GM19455 (cell line): Measurements from ENCODE around the gene LRP1B.
"Not testable (repeated sequence)": the region's sequence is repeated elsewhere in the genome, so short reads cannot be mapped to it uniquely, and the experiment has no call there.

Experiments
- ATAC-seq: cut with Tn5 transposase; IDR thresholded peaks from one replicate; pipeline ENCODE4 v1.9.1; 2021; ENCODE audit not compliant: unreplicated experiment

The LRP1B gene

GRCh38 chr2:140316345-140316744 is 1814.5 kb downstream of the LRP1B start:
- no peak for ATAC-seq

GRCh38 chr2:140311905-140312304 is 1818.9 kb downstream of the LRP1B start:
- no peak for ATAC-seq

- ATAC-seq, result no peak
Measured at GRCh38 chr2:140308706-140309105, 1822.1 kb downstream of the LRP1B start.

- ATAC-seq, result no peak
Measured at GRCh38 chr2:140307532-140307931, 1823.3 kb downstream of the LRP1B start.

- no peak for ATAC-seq
Measured at GRCh38 chr2:140295767-140296166, 1835.0 kb downstream of the LRP1B start.

- ATAC-seq, result no peak
Measured at GRCh38 chr2:140288726-140289125, 1842.1 kb downstream of the LRP1B start.

GRCh38 chr2:140288213-140288612 is 1842.6 kb downstream of the LRP1B start:
- ATAC-seq, result no peak

GRCh38 chr2:140286377-140286776 is 1844.4 kb downstream of the LRP1B start:
- no peak for ATAC-seq

GRCh38 chr2:140277344-140277743 is 1853.5 kb downstream of the LRP1B start:
- ATAC-seq, result not testable (repeated sequence)

- no peak for ATAC-seq
Measured at GRCh38 chr2:140276661-140277060, 1854.2 kb downstream of the LRP1B start.

GRCh38 chr2:140275427-140275826 is 1855.4 kb downstream of the LRP1B start:
- no peak for ATAC-seq

GRCh38 chr2:140274891-140275290 is 1855.9 kb downstream of the LRP1B start:
- no peak for ATAC-seq

- no peak for ATAC-seq
Measured at GRCh38 chr2:140273958-140274357, 1856.9 kb downstream of the LRP1B start.

GRCh38 chr2:140273408-140273807 is 1857.4 kb downstream of the LRP1B start:
- ATAC-seq, result no peak

- no peak for ATAC-seq
Measured at GRCh38 chr2:140270224-140270623, 1860.6 kb downstream of the LRP1B start.

GRCh38 chr2:140269000-140269399 is 1861.8 kb downstream of the LRP1B start:
- no peak for ATAC-seq

- ATAC-seq, result no peak
Measured at GRCh38 chr2:140262908-140263307, 1867.9 kb downstream of the LRP1B start.

- no peak for ATAC-seq
Measured at GRCh38 chr2:140257692-140258300, 1873.0 kb downstream of the LRP1B start.

- ATAC-seq, result no peak
Measured at GRCh38 chr2:140256080-140256479, 1874.7 kb downstream of the LRP1B start.

GRCh38 chr2:140249821-140250220 is 1881.0 kb downstream of the LRP1B start:
- no peak for ATAC-seq

- ATAC-seq, result no peak
Measured at GRCh38 chr2:140248623-140249022, 1882.2 kb downstream of the LRP1B start.

GRCh38 chr2:140247451-140248195 is 1883.2 kb downstream of the LRP1B start:
- no peak for ATAC-seq

- no peak for ATAC-seq
Measured at GRCh38 chr2:140246957-140247356, 1883.9 kb downstream of the LRP1B start.
